ENCODE measurements around the gene GPRIN2.

GPRIN2 gene

GRCh38 chr10:46547541-46548497 is 8.6 kb downstream of the GPRIN2 start:
- peak; percentile 25 for DNase-seq

DNA sequence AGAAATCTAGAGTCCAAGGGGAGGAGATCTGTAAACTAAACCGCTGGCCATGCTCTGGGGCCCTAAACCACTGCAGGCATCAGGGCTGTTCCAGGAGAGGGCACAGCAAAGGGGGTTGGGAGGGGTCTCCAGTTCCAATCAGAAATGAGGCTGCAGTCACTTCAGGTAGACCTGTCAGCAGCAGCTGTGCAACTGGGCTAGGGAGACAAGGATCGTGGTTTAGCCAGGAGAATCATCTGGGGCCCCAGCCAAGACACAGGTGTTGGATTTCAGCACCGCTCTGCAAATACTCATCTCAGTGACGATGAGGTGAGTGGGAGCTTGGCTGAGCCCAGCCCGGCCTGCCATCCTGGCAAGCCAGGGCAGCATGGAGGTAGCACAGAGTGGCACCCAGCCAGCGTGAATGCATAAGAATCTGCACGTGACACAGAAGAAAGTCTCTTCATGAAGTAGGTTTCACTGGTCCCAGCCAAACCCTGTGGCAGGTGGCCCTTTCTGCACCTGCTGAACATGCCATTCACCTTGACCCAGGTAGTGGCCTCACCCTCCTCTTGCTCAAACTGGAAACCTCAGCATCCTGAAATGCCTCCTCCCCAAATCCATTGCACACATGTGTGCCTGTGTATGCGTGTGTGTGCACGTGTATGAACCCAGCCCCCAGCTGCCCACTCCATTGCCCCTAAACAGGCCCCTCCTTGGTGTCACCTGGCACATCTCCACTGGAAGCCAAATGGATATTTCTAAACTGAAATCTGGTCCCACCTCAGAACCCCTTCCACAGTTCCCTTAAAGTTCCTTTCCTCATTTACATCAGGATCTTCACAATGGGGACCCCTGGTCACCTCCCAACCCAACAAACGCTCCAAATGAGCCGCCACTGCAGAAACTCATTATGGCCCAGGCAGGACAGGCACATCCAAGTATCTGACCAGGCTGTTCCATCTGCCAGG is 9.6 kb downstream of the GPRIN2 start:
- DNase-seq: peak; percentile 24

- DNase-seq: peak; percentile 27
These were observed 10.4 kb downstream of the GPRIN2 start for GRCh38 chr10:46545861-46546590.

DNA sequence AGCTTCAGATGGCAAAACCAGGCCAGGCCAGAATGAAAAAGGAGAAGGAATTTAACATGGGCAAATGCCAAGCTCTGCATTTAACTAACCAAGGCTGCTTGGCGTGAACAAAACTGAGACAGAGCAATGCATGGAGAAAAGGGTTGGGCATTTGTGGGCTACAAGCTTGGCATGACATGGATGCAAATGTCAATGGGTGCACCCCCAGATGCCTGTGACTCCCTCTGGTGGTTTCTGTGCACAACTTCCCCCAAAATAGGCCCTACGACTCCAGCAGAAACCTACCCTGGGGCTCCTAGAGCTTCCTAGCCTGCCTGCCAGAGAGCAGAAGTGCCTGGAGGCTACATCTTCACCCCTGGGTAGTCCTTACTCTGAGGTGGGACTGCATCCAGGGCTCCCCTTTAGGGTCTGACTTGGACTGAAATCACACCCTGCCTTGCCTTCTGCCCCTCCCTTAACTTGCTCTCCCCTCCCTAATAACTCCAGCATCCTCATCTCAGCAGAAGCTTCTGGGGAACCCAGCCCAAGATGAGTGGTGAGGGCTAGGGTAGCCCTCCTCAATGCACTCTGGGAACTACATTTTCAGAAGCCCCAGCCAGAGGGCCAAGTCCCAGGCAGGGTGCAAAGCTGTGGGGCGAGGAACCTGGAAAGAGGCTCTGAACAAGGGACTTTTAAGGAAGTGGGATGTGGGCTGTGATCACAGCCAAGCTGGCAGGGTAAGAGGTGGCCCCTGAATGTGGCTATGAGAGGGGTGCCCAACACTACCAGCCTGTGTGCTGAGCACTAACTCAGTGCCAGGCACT is 11.3 kb downstream of the GPRIN2 start:
- peak; percentile 22 for DNase-seq

GRCh38 chr10:46543466-46544377 is 12.7 kb downstream of the GPRIN2 start:
- DNase-seq: peak; percentile 23

GRCh38 chr10:46542567-46543465 is 13.6 kb downstream of the GPRIN2 start:
- DNase-seq: peak; percentile 27

DNA sequence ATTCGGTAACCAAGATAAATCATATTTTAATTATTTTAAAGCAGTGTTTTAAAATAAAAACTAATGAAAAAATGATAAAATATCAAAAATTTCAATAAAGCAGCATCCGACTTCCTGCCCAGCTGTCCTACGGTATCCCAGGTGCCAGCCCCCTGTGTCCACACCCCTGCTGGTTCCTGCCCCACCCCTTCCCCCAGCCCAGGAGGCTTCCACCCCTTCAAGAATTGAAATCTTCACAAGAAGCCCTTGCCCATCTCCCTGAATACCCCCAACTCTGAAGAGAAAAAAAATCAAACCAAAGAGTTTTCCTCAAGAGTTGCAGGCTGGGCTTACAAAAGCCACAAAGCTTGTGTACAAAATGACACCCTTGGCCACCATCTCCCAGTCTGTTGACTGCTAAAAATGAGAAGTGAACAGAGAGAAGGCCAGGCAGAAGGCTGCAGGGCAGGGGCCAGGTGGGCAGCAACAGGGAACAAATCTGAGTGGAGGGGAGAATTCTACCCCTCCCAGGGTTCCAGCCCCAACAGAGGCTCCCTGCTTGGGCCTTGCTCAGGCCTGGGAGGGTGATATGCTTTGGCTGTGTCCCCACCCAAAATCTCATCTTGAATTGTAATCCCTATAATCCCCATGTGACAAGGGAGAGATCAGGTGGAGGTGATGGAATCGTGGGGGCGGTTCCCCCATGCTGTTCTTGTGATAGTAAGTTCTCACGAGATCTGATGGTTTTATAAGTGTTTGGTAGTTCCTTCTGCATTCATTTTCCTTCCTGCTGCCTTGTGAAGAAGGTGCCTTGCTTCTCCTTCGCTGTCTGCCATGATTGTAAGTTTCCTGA is 14.5 kb downstream of the GPRIN2 start:
- peak; percentile 20 for DNase-seq

GRCh38 chr10:46541017-46541661 is 15.3 kb downstream of the GPRIN2 start:
- peak; percentile 32 for DNase-seq

GRCh38 chr10:46540412-46541016 is 15.9 kb downstream of the GPRIN2 start:
- peak; percentile 16 for DNase-seq

- DNase-seq: peak; percentile 12
These were observed 16.7 kb downstream of the GPRIN2 start for GRCh38 chr10:46539596-46540411.

DNA sequence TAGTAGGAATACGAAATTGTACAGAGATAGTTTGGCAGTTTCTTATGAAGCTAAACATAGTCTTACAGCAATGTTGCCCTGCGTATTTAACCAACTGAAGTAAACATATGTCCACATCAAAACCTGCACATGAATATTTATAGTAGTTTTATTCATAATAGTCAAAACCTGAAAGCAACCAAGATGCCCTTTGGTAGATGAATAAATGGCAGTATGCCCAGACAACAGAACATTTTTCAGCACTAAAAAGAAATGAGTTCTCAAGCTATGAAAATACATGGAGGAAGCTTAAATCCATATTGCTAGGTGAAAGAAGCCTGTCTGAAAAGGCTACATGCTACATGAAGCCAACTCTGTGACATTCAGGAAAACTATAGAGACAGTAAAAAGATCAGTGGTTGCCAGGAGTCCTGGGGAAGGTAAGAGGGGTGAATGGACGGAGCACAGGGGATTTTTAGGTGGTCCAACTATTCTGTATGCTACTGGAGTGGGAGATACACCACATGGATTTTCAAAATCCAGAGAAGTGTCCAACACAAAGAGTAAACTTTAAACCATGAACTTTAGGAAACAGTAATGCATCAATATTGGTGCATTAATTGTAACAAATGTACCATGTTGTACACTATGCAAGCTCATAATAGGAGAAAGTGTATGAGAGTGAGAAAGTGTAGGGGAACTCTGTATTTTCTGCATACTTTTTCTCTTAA is 17.6 kb downstream of the GPRIN2 start:
- DNase-seq: no peak

- DNase-seq: peak; percentile 7
These were observed 18.3 kb downstream of the GPRIN2 start for GRCh38 chr10:46538155-46538554.

GRCh38 chr10:46537309-46537708 is 19.1 kb downstream of the GPRIN2 start:
- no peak for DNase-seq

GRCh38 chr10:46536781-46537180 is 19.7 kb downstream of the GPRIN2 start:
- DNase-seq: no peak

GRCh38 chr10:46536171-46536570 is 20.3 kb downstream of the GPRIN2 start:
- no peak for DNase-seq
